Karpas-422 (cell line): ENCODE data around the gene ZNF566. TPM values are rescaled to one million over a fixed set of nuclear protein-coding genes. Genes with fewer than 3 reads are reported as not detected.
A peak's percentile ranks its signal among the peaks of the same experiment; 100 is the strongest.
"Not testable (repeated sequence)": the region's sequence is repeated elsewhere in the genome, so short reads cannot be mapped to it uniquely, and the experiment has no call there.

Experiments
- DNase-seq: peaks from one replicate; pipeline ENCODE4 v3.0.0-alpha.2; 2015
- H2AFZ ChIP-seq: fragments of 200-600 bp; sonication (generic); 2 replicates; pipeline ENCODE4 v1.6.1; 2014; ENCODE audit warnings: antibody characterized with exemption, low read length, mixed read lengths
- H3K27ac ChIP-seq: fragments of 200-600 bp; sonication (generic); 2 replicates; pipeline ENCODE4 v1.5.1; 2014; ENCODE audit warnings: mild to moderate bottlenecking, low read length, moderate library complexity
- H3K27me3 ChIP-seq: fragments of 200-600 bp; sonication (generic); 2 replicates; pipeline ENCODE4 v1.6.1; 2014; ENCODE audit warnings: low read length, mixed read lengths
- H3K36me3 ChIP-seq: fragments of 200-600 bp; sonication (generic); 2 replicates; pipeline ENCODE4 v1.6.1; 2014; ENCODE audit warnings: low read length, mixed read lengths; ENCODE audit not compliant: insufficient read depth
- H3K4me1 ChIP-seq: fragments of 200-600 bp; sonication (generic); 2 replicates; pipeline ENCODE4 v1.6.1; 2014; ENCODE audit warnings: mild to moderate bottlenecking, low read length, mixed read lengths
- H3K4me2 ChIP-seq: fragments of 200-600 bp; sonication (generic); 2 replicates; pipeline ENCODE4 v1.6.1; 2014; ENCODE audit warnings: low read length, low read depth, mild to moderate bottlenecking; ENCODE audit not compliant: poor library complexity, severe bottlenecking
- H3K4me3 ChIP-seq: fragments of 200-600 bp; sonication (generic); 2 replicates; pipeline ENCODE4 v1.5.1; 2014; ENCODE audit warnings: mild to moderate bottlenecking, antibody characterized with exemption, low read length, mixed read lengths
- H3K79me2 ChIP-seq: fragments of 200-600 bp; sonication (generic); 2 replicates; pipeline ENCODE4 v1.6.1; 2014; ENCODE audit warnings: mild to moderate bottlenecking, low read length, mixed read lengths
- H3K9ac ChIP-seq: fragments of 200-600 bp; sonication (generic); 2 replicates; pipeline ENCODE4 v1.6.0; 2014; ENCODE audit warnings: low read length
- H3K9me2 ChIP-seq: fragments of 200-600 bp; sonication (generic), shearing (Covaris generic); replicated peaks from 2 replicates; pipeline ENCODE4 v1.6.0; 2014; ENCODE audit warnings: mild to moderate bottlenecking, low read length, moderate library complexity; ENCODE audit not compliant: insufficient read depth
- H3K9me3 ChIP-seq: fragments of 300-700, 200-600 bp; sonication (generic); 2 replicates; pipeline ENCODE4 v1.6.1; 2014; ENCODE audit warnings: low read length, mixed read lengths
- H4K20me1 ChIP-seq: fragments of 200-600 bp; sonication (generic); 2 replicates; pipeline ENCODE4 v1.6.1; 2014; ENCODE audit warnings: mild to moderate bottlenecking, antibody characterized with exemption, low read length, low read depth; ENCODE audit not compliant: insufficient read depth
- total RNA-seq: library from RNA; depleted of rRNA; stranded (reverse); fragments of >200 nt; shearing (Covaris generic); gene quantifications from 2 replicates; pipeline ENCODE4 v1.2.3, GENCODE V29; 2014; ENCODE audit warnings: low replicate concordance

The ZNF566 gene
- total RNA-seq, 1 experiment from 2014 or later: 17.3 TPM

GRCh38 chr19:36514012-36514612 lies 24.8 kb upstream of the ZNF566 start:
- H3K4me3 ChIP-seq: no peak overlapping the region
- no peaks in the 10 kb centered on the region for H3K9me2 ChIP-seq
- H3K9ac ChIP-seq: no peak overlapping the region
- H3K4me1 ChIP-seq: no peaks in the 10 kb centered on the region
- no peaks in the 10 kb centered on the region for H4K20me1 ChIP-seq
- DNase-seq: no peak
- H3K27me3 ChIP-seq: no peaks in the 10 kb centered on the region
- H3K79me2 ChIP-seq: peaks cover 16% of the 10 kb centered on the region
- H3K27ac ChIP-seq: no peak overlapping the region
- H3K9me3 ChIP-seq: peaks cover 51% of the 10 kb centered on the region
- H2AFZ ChIP-seq: no peak overlapping the region
- peaks cover 56% of the 10 kb centered on the region for H3K36me3 ChIP-seq
- no peak overlapping the region for H3K4me2 ChIP-seq

- no peaks in the 10 kb centered on the region for H3K27me3 ChIP-seq
- no peak overlapping the region for H3K4me2 ChIP-seq
- no peaks in the 10 kb centered on the region for H3K4me1 ChIP-seq
- H3K27ac ChIP-seq: no peak overlapping the region
- DNase-seq: no peak
- no peak overlapping the region for H3K4me3 ChIP-seq
- H3K9me3 ChIP-seq: peaks cover 26% of the 10 kb centered on the region
- H2AFZ ChIP-seq: no peak overlapping the region
- no peaks in the 10 kb centered on the region for H3K79me2 ChIP-seq
- H3K9me2 ChIP-seq: no peaks in the 10 kb centered on the region
- H3K36me3 ChIP-seq: peaks cover under 1% of the 10 kb centered on the region; the same call in 1 of the 2 replicates
- H4K20me1 ChIP-seq: no peaks in the 10 kb centered on the region
- H3K9ac ChIP-seq: no peak overlapping the region
Observed at GRCh38 chr19:36508325-36508724, 19.0 kb upstream of the ZNF566 start.

- no peak for DNase-seq
- Histone ChIP-seq H3K27me3 (no peaks in the 10 kb centered on the region), H3K9ac (no peak overlapping the region), H3K9me2 (no peaks in the 10 kb centered on the region), H2AFZ (no peak overlapping the region), H3K4me1 (no peaks in the 10 kb centered on the region), H3K79me2 (no peaks in the 10 kb centered on the region), H3K27ac (no peak overlapping the region), H3K9me3 (peaks cover 28% of the 10 kb centered on the region), H3K36me3 (no peaks in the 10 kb centered on the region), H3K4me3 (no peak overlapping the region), H4K20me1 (no peaks in the 10 kb centered on the region), H3K4me2 (no peak overlapping the region)
Observed at GRCh38 chr19:36501973-36502372, 12.6 kb upstream of the ZNF566 start.

GRCh38 chr19:36497001-36497400 lies 7.6 kb upstream of the ZNF566 start:
- Histone ChIP-seq H4K20me1 (no peaks in the 10 kb centered on the region), H3K27ac (no peak overlapping the region), H3K4me2 (no peak overlapping the region), H3K4me3 (no peak overlapping the region), H3K36me3 (no peaks in the 10 kb centered on the region), H3K9me3 (peaks cover 15% of the 10 kb centered on the region), H2AFZ (no peak overlapping the region), H3K27me3 (no peaks in the 10 kb centered on the region), H3K9ac (no peak overlapping the region), H3K9me2 (no peaks in the 10 kb centered on the region), H3K4me1 (no peaks in the 10 kb centered on the region), H3K79me2 (no peaks in the 10 kb centered on the region)
- DNase-seq: no peak

GRCh38 chr19:36492689-36493453 lies 3.5 kb upstream of the ZNF566 start:
- peaks cover 13% of the 10 kb centered on the region for H3K79me2 ChIP-seq
- H3K9me2 ChIP-seq, H3K27ac ChIP-seq, H3K4me1 ChIP-seq, H4K20me1 ChIP-seq, H3K9ac ChIP-seq, H2AFZ ChIP-seq, H3K9me3 ChIP-seq, H3K4me2 ChIP-seq, H3K36me3 ChIP-seq, H3K4me3 ChIP-seq, H3K27me3 ChIP-seq: not testable (repeated sequence)
- DNase-seq: peak; percentile 62

- H3K9me2 ChIP-seq, H3K27me3 ChIP-seq, H2AFZ ChIP-seq, H3K4me1 ChIP-seq, H3K36me3 ChIP-seq, DNase-seq, H3K9me3 ChIP-seq, H4K20me1 ChIP-seq: not testable (repeated sequence)
- Histone ChIP-seq H3K4me2 (peak overlapping the region; percentile 88), H3K79me2 (peaks cover 32% of the 10 kb centered on the region), H3K4me3 (peak overlapping the region; percentile 96), H3K27ac (peak overlapping the region; percentile 89), H3K9ac (peak overlapping the region; percentile 65)
Observed at GRCh38 chr19:36490846-36491245, 1.5 kb upstream of the ZNF566 start.

- H2AFZ ChIP-seq: peak overlapping the region; percentile 76
- peaks cover 5% of the 10 kb centered on the region; the same call in 1 of the 2 replicates for H3K9me3 ChIP-seq
- H3K36me3 ChIP-seq: peaks cover 9% of the 10 kb centered on the region; the same call in 1 of the 2 replicates
- H3K27ac ChIP-seq: peak overlapping the region; percentile 89
- H3K9me2 ChIP-seq: no peaks in the 10 kb centered on the region
- peak overlapping the region; percentile 87 for H3K9ac ChIP-seq
- H3K4me3 ChIP-seq: peak overlapping the region; percentile 96
- peaks cover 9% of the 10 kb centered on the region for H3K4me1 ChIP-seq
- peak; percentile 96 for DNase-seq
- no peaks in the 10 kb centered on the region for H4K20me1 ChIP-seq
- no peaks in the 10 kb centered on the region for H3K27me3 ChIP-seq
- peaks cover 36% of the 10 kb centered on the region for H3K79me2 ChIP-seq
- peak overlapping the region; percentile 88 for H3K4me2 ChIP-seq
Observed at GRCh38 chr19:36489920-36490415, 607 bp upstream of the ZNF566 start.

- Histone ChIP-seq H3K9me3 (peaks cover 2% of the 10 kb centered on the region; the same call in 1 of the 2 replicates), H3K27me3 (no peaks in the 10 kb centered on the region), H3K9ac (peak overlapping the region; percentile 87), H3K36me3 (peaks cover 9% of the 10 kb centered on the region; the same call in 1 of the 2 replicates), H2AFZ (peak overlapping the region; percentile 94), H3K79me2 (peaks cover 47% of the 10 kb centered on the region), H3K4me2 (peak overlapping the region; percentile 88), H3K4me3 (peak overlapping the region; percentile 96), H3K4me1 (peaks cover 9% of the 10 kb centered on the region), H4K20me1 (no peaks in the 10 kb centered on the region), H3K9me2 (no peaks in the 10 kb centered on the region), H3K27ac (peak overlapping the region; percentile 89)
- peak; percentile 83 for DNase-seq
Observed at GRCh38 chr19:36488846-36489117, 579 bp downstream of the ZNF566 start.
